Mammary epithelial cell (primary cell): ENCODE measurements around the gene SLC34A1.

Experiments used
- EZH2 ChIP-seq: IDR thresholded peaks from 2 replicates; pipeline ENCODE4 v1.6.1; 2012; ENCODE audit warnings: low read length, inconsistent platforms, borderline replicate concordance
- TF ChIP-seq, protein P1 (sequence below), 2 donors: IDR thresholded peaks in 1 of 2; conservative IDR thresholded peaks in 1 of 2; 2 replicates each; pipeline ENCODE4 v1.5.1; 2011 to 2012; ENCODE audit warnings: inconsistent platforms in 2 of 2, low read length in 2 of 2, mild to moderate bottlenecking in 2 of 2, control low read depth in 1 of 2, low read depth in 1 of 2; ENCODE audit not compliant: insufficient read depth in 1 of 2; ENCODE audit errors: extremely low read depth in 1 of 2

DNA sequence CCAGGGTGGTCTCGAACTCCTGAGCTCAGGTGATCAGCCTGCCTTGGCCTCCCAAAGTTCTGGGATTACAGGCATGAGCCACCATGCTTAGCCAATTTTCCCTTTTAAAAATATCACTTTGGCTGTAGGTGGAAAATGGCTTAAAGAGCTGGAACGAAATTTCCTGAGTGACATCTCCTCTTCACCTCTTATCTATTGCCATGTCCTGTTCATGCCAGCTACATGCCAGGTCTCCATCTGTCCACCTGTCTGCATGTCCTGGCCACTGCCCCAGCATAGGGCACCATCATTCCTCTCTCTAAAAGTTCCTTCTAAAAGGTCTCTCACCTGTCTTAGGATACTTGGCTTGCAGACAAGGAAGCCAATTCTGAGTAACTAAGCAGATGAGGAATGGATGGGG lies 39.4 kb downstream of the SLC34A1 start:
- TF ChIP-seq, protein P1, sequence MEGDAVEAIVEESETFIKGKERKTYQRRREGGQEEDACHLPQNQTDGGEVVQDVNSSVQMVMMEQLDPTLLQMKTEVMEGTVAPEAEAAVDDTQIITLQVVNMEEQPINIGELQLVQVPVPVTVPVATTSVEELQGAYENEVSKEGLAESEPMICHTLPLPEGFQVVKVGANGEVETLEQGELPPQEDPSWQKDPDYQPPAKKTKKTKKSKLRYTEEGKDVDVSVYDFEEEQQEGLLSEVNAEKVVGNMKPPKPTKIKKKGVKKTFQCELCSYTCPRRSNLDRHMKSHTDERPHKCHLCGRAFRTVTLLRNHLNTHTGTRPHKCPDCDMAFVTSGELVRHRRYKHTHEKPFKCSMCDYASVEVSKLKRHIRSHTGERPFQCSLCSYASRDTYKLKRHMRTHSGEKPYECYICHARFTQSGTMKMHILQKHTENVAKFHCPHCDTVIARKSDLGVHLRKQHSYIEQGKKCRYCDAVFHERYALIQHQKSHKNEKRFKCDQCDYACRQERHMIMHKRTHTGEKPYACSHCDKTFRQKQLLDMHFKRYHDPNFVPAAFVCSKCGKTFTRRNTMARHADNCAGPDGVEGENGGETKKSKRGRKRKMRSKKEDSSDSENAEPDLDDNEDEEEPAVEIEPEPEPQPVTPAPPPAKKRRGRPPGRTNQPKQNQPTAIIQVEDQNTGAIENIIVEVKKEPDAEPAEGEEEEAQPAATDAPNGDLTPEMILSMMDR (conservative IDR thresholded peaks at IDR 0.05 in 1 of 2, IDR thresholded peaks at IDR 0.05 in 1 of 2; ENCODE audit: extremely low read depth in 1 of 2, insufficient read depth in 1 of 2, low read depth in 1 of 2, low read length in 2 of 2) = no peak
- no peak for TF ChIP-seq EZH2
